GM06990 (cell line): Measurements from ENCODE around the gene CRYBG3.

Experiments used
- DNase-seq: peaks from one replicate; pipeline ENCODE4 v3.0.0-alpha.2; 2011; ENCODE audit not compliant: insufficient read length; ENCODE audit errors: extremely low read depth
- H3K27me3 ChIP-seq: replicated peaks from 2 replicates; pipeline ENCODE4 v1.6.0; 2011; ENCODE audit warnings: low read length; ENCODE audit not compliant: control insufficient read depth, insufficient read depth
- H3K36me3 ChIP-seq: 2 replicates; pipeline ENCODE4 v1.5.1; 2011; ENCODE audit warnings: low read length; ENCODE audit not compliant: control insufficient read depth, insufficient read depth
- H3K4me3 ChIP-seq: replicated peaks from 2 replicates; pipeline ENCODE4 v1.5.1; 2011; ENCODE audit warnings: low read depth, mild to moderate bottlenecking, control low read depth, low read length
- TF ChIP-seq, protein P1 (sequence below): IDR thresholded peaks from 2 replicates; pipeline ENCODE4 v1.5.1; 2011; ENCODE audit warnings: low read length, control low read depth, mild to moderate bottlenecking, inconsistent platforms; ENCODE audit not compliant: insufficient read depth, poor library complexity, severe bottlenecking

The CRYBG3 gene

DNA sequence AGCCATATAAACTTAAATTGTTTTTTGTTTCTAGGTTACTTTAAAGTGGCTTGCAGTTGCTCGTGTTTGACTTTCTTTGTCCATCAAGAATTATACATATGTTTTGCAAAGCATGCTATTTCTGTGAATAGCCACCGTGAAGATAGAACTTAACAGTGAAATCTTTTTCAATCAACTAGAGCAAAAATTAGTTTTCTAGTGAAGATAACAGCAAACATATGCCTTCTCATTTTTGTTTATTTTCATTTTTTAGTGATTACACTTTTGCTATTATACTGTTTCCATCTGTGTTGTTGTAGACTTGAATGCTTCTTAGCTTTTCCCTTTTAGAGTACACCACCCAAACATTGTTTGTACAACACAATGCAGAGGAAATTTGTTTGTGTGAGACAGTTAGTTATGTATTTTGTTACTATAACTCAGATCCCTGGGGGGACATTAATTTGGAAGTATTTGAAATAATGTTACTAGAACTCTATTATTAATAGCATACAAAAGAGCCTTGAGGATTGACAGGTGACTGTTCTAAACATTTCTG, 62.8 kb downstream of the CRYBG3 start:
- Histone ChIP-seq H3K4me3 (no peak overlapping the region), H3K36me3 (no peaks in the 10 kb centered on the region), H3K27me3 (no peaks in the 10 kb centered on the region)
- TF ChIP-seq, protein P1, sequence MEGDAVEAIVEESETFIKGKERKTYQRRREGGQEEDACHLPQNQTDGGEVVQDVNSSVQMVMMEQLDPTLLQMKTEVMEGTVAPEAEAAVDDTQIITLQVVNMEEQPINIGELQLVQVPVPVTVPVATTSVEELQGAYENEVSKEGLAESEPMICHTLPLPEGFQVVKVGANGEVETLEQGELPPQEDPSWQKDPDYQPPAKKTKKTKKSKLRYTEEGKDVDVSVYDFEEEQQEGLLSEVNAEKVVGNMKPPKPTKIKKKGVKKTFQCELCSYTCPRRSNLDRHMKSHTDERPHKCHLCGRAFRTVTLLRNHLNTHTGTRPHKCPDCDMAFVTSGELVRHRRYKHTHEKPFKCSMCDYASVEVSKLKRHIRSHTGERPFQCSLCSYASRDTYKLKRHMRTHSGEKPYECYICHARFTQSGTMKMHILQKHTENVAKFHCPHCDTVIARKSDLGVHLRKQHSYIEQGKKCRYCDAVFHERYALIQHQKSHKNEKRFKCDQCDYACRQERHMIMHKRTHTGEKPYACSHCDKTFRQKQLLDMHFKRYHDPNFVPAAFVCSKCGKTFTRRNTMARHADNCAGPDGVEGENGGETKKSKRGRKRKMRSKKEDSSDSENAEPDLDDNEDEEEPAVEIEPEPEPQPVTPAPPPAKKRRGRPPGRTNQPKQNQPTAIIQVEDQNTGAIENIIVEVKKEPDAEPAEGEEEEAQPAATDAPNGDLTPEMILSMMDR = no peak
- DNase-seq = no peak

DNA sequence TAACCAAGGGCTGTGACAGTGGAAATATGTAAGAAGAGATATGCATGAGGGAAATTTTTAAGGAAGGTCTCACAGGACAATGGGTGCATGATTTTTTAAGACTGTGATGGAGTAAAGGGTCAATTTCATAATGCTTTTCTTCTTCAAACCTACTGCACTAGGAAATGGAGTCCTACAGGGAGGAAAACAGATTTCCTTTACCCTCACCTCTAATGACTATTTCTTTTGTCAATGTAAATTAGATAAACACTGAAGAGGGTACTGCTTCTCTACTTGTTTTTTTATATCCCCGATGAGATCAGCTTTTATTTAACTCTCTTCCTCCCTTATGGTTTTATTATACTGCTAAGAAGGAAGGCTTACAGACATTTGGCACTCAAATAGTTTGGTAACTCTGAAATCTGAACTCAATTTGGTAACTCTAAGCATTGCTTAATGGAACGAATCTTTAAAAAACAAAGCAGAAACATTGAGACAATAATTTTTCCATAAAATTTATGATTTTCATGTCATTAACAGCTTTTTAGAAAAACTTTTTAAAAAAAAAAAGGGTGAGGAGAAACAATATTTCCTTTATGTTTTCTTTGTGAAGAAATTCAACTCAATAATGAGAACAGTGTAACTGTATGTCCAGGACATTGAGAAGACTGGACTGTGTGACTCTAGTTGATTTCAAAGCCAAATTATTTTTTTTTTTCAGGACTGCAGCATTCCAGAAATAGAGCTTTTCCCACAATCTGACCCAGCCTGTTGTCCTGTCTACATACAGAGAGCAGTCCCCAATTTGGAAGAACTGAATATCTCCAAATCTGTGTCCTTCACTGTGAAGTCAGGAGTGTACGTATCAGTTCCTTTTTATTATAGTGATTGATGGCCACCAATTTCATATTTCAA, 64.4 kb downstream of the CRYBG3 start:
- no peaks in the 10 kb centered on the region for H3K27me3 ChIP-seq
- TF ChIP-seq, protein P1 = no peak
- no peak for DNase-seq
- H3K36me3 ChIP-seq = no peaks in the 10 kb centered on the region
- no peak overlapping the region for H3K4me3 ChIP-seq

DNA sequence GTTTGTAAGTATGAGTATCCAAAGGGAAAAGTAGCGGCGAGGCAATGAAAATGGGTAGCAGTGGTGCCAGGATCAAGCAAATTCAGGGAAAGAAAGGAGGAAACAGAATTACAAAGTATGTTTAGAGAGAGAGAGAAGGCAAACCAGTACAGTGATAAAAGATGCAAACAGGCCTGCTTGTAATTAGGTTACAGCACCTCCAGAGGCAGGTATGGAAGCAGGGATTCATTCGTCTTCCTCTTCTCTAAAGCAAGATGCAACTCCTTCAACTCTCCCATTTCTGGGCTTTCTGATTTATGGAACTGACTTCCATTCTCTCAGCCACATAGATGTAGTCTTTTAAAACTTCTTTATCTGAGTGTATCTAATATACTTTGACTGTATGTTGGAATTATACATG, 68.0 kb downstream of the CRYBG3 start:
- Histone ChIP-seq H3K27me3 (no peaks in the 10 kb centered on the region), H3K4me3 (no peak overlapping the region), H3K36me3 (no peaks in the 10 kb centered on the region)
- TF ChIP-seq, protein P1 = no peak
- DNase-seq = no peak

DNA sequence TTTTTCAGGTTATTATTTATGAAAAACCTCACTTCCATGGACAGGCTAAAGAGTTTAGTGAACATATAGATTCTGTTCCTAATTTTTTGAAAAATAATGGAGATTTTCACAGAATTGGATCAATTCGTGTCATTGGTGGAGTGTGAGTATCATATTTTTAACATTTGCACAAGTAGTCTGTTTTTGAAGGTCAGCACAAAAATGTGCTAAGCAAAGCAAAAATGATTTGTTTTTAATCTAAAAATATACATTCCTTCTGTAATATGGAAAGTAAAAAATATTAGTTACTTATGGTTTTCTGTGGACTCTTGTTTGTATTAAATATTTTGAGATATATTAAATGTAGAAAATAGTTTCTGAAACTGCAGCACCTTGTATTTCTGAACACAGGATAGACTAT, 71.0 kb downstream of the CRYBG3 start:
- Histone ChIP-seq H3K27me3 (no peaks in the 10 kb centered on the region), H3K4me3 (no peak overlapping the region), H3K36me3 (no peaks in the 10 kb centered on the region)
- no peak for DNase-seq
- TF ChIP-seq, protein P1 = no peak

DNA sequence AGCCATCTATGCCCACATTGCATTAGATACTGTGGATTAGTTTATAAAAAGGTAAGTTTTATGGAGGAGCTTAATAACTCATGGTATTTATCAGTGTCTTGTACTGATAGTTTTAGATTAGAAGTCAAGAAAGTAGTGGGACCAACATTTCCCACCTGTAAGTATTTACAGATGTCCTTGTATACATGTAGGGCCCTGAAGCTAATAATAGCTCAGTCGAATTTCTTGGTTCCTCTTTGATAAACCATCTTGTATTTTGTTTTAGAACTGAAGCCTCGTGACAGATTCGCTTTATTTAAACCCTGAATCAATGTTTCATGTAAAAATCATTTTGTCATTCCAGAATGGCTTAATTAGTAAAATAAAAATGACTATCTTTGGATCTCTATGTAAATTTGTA, 73.4 kb downstream of the CRYBG3 start:
- H3K4me3 ChIP-seq = no peak overlapping the region
- TF ChIP-seq, protein P1 = no peak
- DNase-seq = no peak
- H3K27me3 ChIP-seq = no peaks in the 10 kb centered on the region
- no peaks in the 10 kb centered on the region for H3K36me3 ChIP-seq
